NCI-H524 (cell line): Measurements from ENCODE around the gene HACD3.
"Not testable (repeated sequence)": the region's sequence is repeated elsewhere in the genome, so short reads cannot be mapped to it uniquely, and the experiment has no call there.

ENCODE experiments used
- DNase-seq, 2 experiments: peaks; one replicate each; lab custom pipeline; 2025; lab: John Stamatoyannopoulos, UW

The HACD3 gene

GRCh38 chr15:65599677-65600076 lies 69.4 kb downstream of the HACD3 start:
- no peak for DNase-seq

- DNase-seq = no peak
Measured at GRCh38 chr15:65603134-65603533, 72.9 kb downstream of the HACD3 start.

GRCh38 chr15:65603559-65603958 lies 73.3 kb downstream of the HACD3 start:
- DNase-seq = no peak

GRCh38 chr15:65610871-65611718 lies 80.8 kb downstream of the HACD3 start, which contains the start of gene INTS14:
TSS of gene INTS14 (minus strand) at chr15:65611131. CDS start at chr15:65607380, 3,751 bp downstream.
- DNase-seq = peak; percentile 95 to 97

GRCh38 chr15:65611888-65612615 lies 81.8 kb downstream of the HACD3 start:
- DNase-seq = no peak

- no peak for DNase-seq
Measured at GRCh38 chr15:65612616-65612946, 82.3 kb downstream of the HACD3 start.

GRCh38 chr15:65612949-65613744 lies 82.9 kb downstream of the HACD3 start:
- no peak for DNase-seq

GRCh38 chr15:65615887-65616286 lies 85.6 kb downstream of the HACD3 start:
- not testable (repeated sequence) for DNase-seq

- no peak for DNase-seq
Measured at GRCh38 chr15:65618560-65619109, 88.4 kb downstream of the HACD3 start.

GRCh38 chr15:65619626-65620290 lies 89.5 kb downstream of the HACD3 start:
- DNase-seq = no peak

GRCh38 chr15:65620833-65621232 lies 90.6 kb downstream of the HACD3 start:
- no peak for DNase-seq

- DNase-seq = no peak
Measured at GRCh38 chr15:65621638-65622037, 91.4 kb downstream of the HACD3 start, which contains the start of gene SLC24A1. TSS of gene SLC24A1 (plus strand) at chr15:65621938. CDS start at chr15:65624081, 2,143 bp downstream.

- DNase-seq = no peak
Measured at GRCh38 chr15:65623103-65623502, 92.8 kb downstream of the HACD3 start.

GRCh38 chr15:65626856-65627255 lies 96.6 kb downstream of the HACD3 start:
- no peak for DNase-seq
